ENCODE measurements around the gene CNR2.
"Not testable (repeated sequence)": the region's sequence is repeated elsewhere in the genome, so short reads cannot be mapped to it uniquely, and the experiment has no call there.

Gene CNR2

DNA sequence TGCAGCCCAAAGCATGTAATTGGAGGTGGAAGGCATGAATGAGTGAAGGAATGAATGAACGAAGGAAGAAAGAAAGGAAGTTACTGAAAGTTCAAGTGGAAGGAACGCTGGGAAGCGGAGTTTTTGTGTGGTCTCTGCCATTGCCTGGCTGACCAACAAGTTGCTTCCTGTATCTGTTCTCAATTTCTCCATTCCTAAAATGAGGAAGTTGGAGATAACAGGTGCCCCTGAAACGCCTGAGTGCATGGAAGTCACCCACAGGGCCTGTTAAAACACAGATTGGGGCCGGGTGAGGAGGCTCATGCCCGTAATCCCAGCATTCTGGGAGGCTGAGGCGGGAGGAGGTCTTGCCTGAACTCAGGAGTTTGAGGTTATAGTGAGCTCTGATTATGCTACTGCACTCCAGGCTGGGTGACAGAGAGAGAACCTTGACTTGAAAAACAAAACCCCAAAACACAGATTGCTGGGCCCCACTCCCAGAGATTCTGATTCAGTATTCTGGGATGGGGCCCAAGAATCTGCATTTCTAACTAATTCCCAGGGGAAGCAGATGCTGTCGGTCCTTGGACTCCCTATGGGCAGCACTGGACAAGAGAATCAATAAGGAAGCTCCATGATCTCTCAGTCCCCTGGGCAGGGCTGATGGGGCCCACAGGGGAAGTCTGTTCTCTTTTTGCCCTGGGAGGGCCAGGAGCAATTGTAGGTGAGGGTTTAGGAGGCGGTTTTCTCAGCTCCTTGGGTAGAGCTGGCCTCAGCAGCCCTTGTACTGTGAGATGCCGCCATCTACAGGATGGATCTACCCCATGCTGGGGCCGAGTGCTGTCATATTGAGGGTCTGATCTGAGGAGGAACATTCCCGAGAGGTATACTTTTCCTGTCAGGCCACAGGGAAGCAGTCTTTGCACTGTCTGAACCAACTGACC, 3.3 kb upstream of the CNR2 start:
- no peak for DNase-seq (ENCODE audit: low read depth)

DNA sequence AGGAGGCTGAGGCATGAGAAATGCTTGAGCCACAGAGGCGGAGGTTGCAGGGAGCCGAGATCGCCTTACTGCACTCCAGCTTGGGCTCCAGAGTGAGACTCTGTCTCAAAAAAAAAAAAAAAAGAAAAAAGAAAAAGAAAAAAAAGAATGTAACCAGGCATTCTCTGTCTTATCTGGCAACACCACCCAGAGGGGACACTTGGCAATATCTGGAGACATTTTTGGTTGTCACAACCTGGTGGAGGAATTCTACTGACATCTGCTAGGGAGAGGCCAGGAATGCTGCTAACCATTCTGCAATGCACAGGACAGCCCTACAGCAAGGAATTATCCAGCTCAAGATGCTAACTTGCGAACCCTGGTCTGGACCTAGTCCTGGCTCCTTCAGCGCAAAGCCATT, 2.3 kb upstream of the CNR2 start:
- DNase-seq (ENCODE audit: low read depth), result no peak

GRCh38 chr1:23914921-23915320, 1.8 kb upstream of the CNR2 start:
- no peak for DNase-seq (ENCODE audit: low read depth)

DNA sequence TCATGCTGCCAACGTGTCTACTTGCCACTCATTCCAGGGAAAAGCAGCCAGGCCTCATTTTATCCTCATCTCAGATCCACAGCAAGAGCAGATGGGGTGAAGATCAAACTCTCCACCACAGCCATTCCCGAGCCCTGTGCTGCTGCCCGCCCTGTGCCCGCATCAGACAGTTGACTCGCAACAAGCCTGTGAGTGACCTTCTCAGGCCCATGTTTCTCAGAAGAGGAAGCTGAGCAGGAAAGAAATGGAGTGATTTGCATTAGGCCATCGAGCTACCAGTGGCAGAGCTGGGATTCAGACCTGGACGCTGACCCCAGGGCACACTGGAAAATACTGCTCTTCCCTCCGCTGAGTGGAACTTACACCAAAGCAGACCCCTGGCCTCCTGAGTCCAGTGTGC, 1.2 kb downstream of the CNR2 start:
- no peak for DNase-seq (ENCODE audit: low read depth)

- DNase-seq (ENCODE audit: low read depth), result no peak
Measured at GRCh38 chr1:23910553-23911246, 2.5 kb downstream of the CNR2 start.

GRCh38 chr1:23910144-23910543, 3.0 kb downstream of the CNR2 start:
- DNase-seq (ENCODE audit: low read depth), result no peak

DNA sequence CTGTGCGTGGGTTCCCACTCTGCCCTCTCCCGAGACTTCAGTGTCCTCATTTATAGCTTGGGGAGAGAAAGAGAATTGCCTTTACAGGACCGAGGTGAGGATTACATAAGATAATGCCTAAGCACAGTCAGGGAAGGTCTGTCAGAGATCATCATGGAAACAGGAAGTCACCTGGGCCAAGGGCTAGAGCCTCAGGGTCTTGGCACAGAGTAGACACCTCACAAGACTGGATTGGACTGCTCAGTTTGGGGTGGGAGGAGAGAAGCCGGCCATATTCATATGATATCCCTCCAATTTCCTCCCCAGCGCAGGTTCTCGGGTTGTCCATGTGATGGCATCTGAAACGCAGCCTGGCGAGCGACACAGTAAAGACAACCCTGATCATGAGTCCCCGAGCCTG, 3.8 kb downstream of the CNR2 start:
- no peak for DNase-seq (ENCODE audit: low read depth)

GRCh38 chr1:23908453-23909341, 4.5 kb downstream of the CNR2 start:
- no peak for DNase-seq (ENCODE audit: low read depth)

DNA sequence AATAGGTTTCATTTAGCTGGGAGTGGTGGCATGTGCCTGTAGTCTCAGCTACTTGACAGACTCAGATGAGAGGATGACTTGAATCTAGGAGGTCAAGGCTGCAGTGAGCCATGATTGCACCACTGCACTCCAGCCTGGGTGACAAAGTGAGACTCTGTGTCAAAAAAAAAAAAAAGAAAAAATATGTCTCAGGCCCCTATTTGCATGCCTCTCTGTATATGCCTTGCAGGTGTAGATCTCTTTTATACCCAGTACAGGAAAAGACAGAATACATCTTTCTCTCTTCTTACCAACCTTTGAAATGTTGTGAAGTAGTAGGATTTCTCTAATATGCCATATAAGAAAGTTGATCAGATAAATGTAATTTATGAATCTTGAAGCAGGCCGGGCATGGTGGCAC, 6.4 kb downstream of the CNR2 start:
- no peak for DNase-seq (ENCODE audit: low read depth)

DNA sequence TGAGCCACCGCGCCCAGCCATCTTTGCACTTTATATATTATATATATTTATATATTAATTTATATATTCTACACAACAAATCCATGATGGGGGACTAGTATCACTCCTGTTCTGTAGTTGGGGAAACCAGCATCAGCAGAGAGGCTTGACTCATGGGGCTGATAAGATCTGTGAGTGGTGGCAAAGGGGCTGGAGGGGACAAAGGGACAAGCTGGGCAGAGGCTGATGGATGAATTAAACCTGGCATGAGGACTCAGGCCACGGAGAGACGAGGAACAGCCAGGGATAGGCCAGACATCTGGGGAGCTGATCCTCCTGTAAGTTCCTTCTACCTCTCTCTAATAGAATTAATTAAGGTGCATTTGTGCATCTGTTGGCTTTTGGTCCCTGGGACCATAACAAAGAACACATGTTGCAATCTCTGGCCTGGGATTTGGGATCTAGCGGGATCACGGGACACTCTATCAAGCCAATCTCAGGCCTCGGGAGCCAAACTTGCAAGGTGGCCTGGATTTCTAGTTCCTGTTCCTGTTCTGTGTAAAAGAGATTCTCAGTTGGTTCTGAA, 7.6 kb downstream of the CNR2 start:
- DNase-seq (ENCODE audit: low read depth), result no peak

DNA sequence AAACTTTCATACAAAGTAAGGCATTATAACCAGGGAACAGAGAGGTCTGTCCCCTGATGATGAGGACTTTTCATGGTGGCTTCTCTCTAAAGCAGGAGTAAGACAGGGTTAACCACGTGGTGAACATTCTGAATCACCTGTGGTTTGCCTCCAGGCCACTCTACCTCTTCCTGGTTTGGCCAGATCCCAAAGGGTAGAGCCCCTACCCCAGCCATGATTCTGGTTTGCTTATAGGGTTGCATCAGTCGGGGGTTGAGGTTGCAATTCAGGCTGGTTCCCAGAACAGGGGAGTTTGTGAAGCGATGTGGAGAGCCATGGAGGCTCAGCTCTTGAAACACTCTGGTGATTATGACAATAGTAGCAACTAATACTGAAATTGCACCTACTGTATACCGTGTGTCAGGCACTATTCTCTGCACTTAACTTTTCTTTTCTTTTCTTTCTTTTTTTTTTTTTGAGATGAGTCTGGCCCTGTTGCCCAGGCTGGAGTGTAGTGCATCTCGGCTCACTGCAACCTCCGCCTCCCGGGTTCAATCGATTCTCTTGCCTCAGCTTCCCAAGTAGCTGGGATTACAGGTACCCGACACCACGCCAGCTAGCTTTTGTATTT, 8.3 kb downstream of the CNR2 start:
- DNase-seq (ENCODE audit: low read depth), result no peak

GRCh38 chr1:23903754-23904153, 9.4 kb downstream of the CNR2 start:
- no peak for DNase-seq (ENCODE audit: low read depth)

GRCh38 chr1:23902321-23903278, 10.6 kb downstream of the CNR2 start:
- no peak for DNase-seq (ENCODE audit: low read depth)

DNA sequence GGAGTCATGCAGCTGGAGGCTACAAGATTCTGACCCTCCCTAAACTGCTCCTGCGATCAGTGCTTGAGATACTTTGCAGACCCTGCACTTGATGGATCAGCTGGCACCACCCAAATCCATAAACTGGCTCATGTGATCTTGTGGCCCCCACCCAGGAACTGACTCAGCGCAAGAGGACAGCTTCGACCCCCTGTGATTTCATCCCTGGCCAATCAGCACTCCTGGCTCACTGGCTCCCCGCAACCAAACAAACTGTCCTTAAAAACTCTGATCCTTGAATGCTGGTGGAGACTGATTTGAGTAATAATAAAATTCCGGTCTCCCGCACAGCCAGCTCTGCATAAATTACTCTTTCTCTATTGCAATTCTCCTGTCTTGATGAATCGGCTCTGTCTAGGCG, 13.1 kb downstream of the CNR2 start:
- not testable (repeated sequence) for DNase-seq (ENCODE audit: low read depth)

GRCh38 chr1:23899070-23899469, 14.1 kb downstream of the CNR2 start:
- DNase-seq (ENCODE audit: low read depth), result no peak

- DNase-seq (ENCODE audit: low read depth), result no peak
Measured at GRCh38 chr1:23897083-23897482, 16.1 kb downstream of the CNR2 start.

GRCh38 chr1:23896491-23896890, 16.7 kb downstream of the CNR2 start:
- no peak for DNase-seq (ENCODE audit: low read depth)

DNA sequence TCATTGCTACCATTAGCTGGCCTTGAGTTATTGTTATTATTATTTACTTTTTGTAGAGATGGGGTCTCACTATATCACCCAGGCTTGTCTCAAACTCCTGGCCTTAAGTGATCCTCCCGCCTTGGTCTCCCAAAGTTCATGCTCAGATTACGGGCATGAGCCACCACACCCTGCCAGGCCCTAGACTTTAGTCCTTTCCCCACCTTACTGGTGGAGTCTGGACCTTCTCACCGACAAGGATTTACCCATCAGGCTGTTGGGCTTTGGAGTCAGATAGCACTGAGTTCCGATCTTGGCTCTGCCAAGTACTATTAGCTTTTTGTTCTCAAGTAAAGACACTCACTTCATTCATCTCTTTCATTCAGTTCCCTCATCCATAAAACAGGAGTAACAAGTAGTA, 17.2 kb downstream of the CNR2 start:
- DNase-seq (ENCODE audit: low read depth), result no peak

DNA sequence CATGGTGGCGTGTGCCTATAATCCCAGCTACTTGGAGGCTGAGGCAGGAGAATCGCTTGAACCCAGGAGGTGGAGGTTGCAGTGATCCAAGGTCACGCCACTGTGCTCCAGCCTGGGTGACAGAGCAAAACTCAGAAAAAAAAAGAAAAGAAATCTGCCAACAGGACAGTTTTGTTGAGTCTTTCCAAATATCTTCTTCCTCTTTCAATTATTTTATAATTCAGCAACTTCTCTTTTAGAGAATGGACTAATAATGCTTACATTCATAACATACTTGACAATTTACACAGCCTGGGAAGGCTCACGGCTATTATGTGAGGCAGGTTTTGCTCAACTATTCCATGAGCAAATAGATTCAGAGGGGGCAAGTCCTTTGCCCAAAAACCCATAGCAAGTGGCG, 18.1 kb downstream of the CNR2 start:
- DNase-seq (ENCODE audit: low read depth), result no peak

DNA sequence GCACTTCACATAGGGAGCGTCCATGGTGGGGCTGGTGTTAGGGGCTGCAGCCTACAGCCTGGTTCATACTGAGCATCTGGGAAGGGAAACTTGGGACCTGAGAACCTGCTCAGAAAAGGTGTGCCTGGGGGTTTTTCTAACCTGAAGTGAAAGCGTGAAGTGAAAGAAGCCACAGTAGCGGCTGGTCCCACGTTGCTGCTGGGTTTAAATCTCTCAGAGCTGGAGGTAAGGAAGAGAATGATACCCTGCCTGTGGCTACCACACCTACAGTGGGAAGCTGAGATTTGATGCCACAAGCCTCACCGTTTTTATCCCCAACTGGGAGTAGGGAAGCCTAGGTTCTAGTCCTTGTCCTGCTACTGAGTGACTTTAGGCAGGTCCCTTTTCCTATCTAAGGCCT, 24.1 kb downstream of the CNR2 start:
- DNase-seq (ENCODE audit: low read depth), result no peak

GRCh38 chr1:23885222-23885621, 27.9 kb downstream of the CNR2 start:
- DNase-seq (ENCODE audit: low read depth), result no peak

Data from stimulated activated CD8-positive, alpha-beta memory T cell treated with anti-CD3 and anti-CD28 coated beads, Interleukin-7, amount 100 ng/mL, for 24 hours (primary cell).